ENCODE data around the gene C9orf50. TPM values are rescaled to one million over a fixed set of nuclear protein-coding genes. Genes with fewer than 3 reads are reported as not detected.
A peak's percentile ranks its signal among the peaks of the same experiment; 100 is the strongest.

The C9orf50 gene
- total and polyA plus RNA-seq, 11 donors = not detected

DNA sequence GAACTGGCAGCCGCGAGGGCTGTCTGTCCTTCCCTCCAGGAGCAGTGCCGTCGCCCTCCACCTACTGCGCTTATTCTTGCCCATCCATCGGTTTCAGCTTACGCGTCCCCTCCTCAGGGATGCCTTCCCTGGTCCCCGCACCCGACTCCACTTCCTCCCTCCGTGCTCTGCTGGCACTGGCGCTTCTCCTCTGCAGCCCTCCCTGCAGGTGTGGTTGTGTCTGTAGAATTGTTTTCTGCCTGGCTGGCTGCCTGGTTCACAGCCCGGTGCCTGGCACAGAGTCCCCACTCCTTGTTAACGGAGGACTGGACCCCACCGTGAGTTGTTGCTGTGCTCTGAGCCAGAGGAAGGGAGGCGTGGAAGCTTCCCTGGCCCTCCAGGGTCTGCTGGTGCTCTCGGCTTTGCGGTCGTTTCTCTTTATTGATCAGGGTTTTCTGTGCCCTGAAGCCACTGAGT, 10.8 kb upstream of the C9orf50 start:
- 63 to 73% (median 69%) methylated on average over 18 to 19 of the region's 19 CpGs for WGBS, 4 donors
- no peaks in the 10 kb centered on the region for H3K9me3 ChIP-seq
- DNase-seq = no peak
- peak in 1 of 4 donors; percentile 3 for ATAC-seq
- peaks cover 22 to 63% (median 52%) of the 10 kb centered on the region in 12 donors for H3K4me1 ChIP-seq
- intact Hi-C loops (cut with DNase I) = no loop called here
- H3K27ac ChIP-seq = peak overlapping the region in 5 of 12 donors; percentile 38 to 57 (median 49)
- H3K4me3 ChIP-seq = no peak overlapping the region
- peaks cover 8 to 50% (median 43%) of the 10 kb centered on the region in 9 donors for H3K36me3 ChIP-seq
- no peaks in the 10 kb centered on the region for H3K27me3 ChIP-seq
- TF ChIP-seq POLR2A (IDR thresholded peaks at IDR 0.05) (no peak), CTCF (IDR thresholded peaks at IDR 0.05) (no peak)

GRCh38 chr9:129630967-129631673, 10.2 kb upstream of the C9orf50 start:
- peak; percentile 46 to 52 (median 49) for ATAC-seq
- Histone ChIP-seq H3K4me3 (peak overlapping the region in 1 of 12 donors; percentile 7), H3K27ac (peak overlapping the region in 7 of 12 donors; percentile 38 to 60 (median 53)), H3K4me1 (peaks cover 22 to 67% (median 53%) of the 10 kb centered on the region in 12 donors), H3K27me3 (no peaks in the 10 kb centered on the region), H3K36me3 (peaks cover 8 to 44% (median 37%) of the 10 kb centered on the region in 9 donors), H3K9me3 (no peaks in the 10 kb centered on the region)
- peak in 1 of 5 donors; percentile 68 for DNase-seq
- WGBS, 4 donors = 55 to 69% (median 60%) methylated on average over 15 to 21 of the region's 21 CpGs
- intact Hi-C loops (cut with DNase I) = no loop called here
- TF ChIP-seq CTCF (IDR thresholded peaks at IDR 0.05) (peak in 1 of 12 donors; percentile 8), POLR2A (IDR thresholded peaks at IDR 0.05) (no peak)

DNA sequence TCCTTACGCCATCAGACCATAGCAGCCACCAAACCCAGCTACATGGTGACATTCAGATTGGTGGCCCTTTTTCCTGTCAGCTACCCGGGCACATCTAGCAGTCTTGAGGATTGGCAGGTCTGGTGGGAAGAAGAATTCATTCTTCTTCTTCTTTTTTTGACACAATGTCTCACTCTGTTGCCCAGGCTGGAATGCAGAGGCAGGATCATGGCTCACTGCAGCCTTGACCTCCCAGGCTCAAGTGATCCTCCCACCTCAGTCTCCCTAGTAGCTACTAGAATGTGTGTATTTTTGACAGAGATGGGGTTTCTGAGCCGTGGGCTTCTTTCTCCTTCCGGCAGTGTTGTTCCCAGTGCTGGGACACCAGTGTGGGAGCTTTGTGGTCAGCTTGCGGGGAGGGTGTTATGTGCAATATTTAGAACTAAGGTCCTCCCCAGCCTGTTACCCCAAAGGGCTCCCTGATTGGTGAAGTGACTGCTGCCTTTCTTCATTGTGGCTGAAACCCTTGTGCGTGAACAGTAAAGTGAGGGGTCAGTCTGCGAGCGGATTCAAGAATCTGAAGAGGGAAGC, 8.4 kb upstream of the C9orf50 start:
- TF ChIP-seq CTCF (IDR thresholded peaks at IDR 0.05) (no peak), POLR2A (IDR thresholded peaks at IDR 0.05) (no peak)
- H3K27ac ChIP-seq = no peak overlapping the region
- peaks cover 0 to 28% (median 20%) of the 10 kb centered on the region in 9 donors for H3K36me3 ChIP-seq
- peaks cover 22 to 75% (median 58%) of the 10 kb centered on the region in 12 donors for H3K4me1 ChIP-seq
- no peaks in the 10 kb centered on the region for H3K9me3 ChIP-seq
- 87 to 90% (median 87%) methylated on average over 8 of the region's 8 CpGs for WGBS, 4 donors
- intact Hi-C loops (cut with DNase I) = loop anchor here in 1 of 10 donors (5.0 kb wide), 1 partner anchor 497 kb away; no protein-coding TSS in a partner anchor
- no peaks in the 10 kb centered on the region for H3K27me3 ChIP-seq
- ATAC-seq = no peak
- DNase-seq = no peak
- no peak overlapping the region for H3K4me3 ChIP-seq

DNA sequence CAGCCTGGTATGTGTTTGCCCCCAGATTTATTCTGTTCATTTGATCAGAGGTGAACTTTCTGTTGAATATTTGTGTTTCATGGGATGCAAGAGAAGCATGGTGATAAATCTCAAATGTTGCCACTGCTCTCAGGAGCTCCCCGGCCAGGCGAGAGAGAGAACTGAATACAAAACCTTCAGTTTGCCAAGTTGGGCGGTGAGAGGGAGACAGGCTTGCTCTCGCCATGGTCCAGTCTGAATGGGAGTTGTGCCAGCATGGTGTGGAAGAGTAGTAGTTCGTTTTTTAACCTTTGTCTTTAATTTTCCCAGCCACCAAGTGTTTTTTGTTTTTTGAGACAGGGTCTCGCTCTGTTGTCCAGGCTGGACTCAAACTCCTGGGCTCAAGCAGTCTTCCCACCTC, 7.8 kb upstream of the C9orf50 start:
- ATAC-seq = no peak
- no peak overlapping the region for H3K27ac ChIP-seq
- H3K9me3 ChIP-seq = no peaks in the 10 kb centered on the region
- H3K36me3 ChIP-seq = peaks cover 0 to 22% (median 14%) of the 10 kb centered on the region in 9 donors
- H3K4me3 ChIP-seq = no peak overlapping the region
- H3K27me3 ChIP-seq = no peaks in the 10 kb centered on the region
- no peak for DNase-seq
- intact Hi-C loops (cut with DNase I) = loop anchor here in 1 of 10 donors (5.0 kb wide), 1 partner anchor 496 kb away; no protein-coding TSS in a partner anchor
- WGBS, 4 donors = 58 to 71% (median 65%) methylated on average over 6 of the region's 6 CpGs
- H3K4me1 ChIP-seq = peaks cover 22 to 78% (median 58%) of the 10 kb centered on the region in 12 donors
- TF ChIP-seq CTCF (IDR thresholded peaks at IDR 0.05) (no peak), POLR2A (IDR thresholded peaks at IDR 0.05) (no peak)

Data from heart left ventricle (tissue), 16 donors.